Measurements from ENCODE around the gene CTRL.

The CTRL gene

GRCh38 chr16:67967183-67967957 is 35.7 kb upstream of the CTRL start:
- Mint-ChIP-seq H3K27ac (peak overlapping the region; percentile 85), H3K36me3 (no peaks in the 10 kb centered on the region), H3K4me3 (peak overlapping the region; percentile 83), H3K27me3 (no peaks in the 10 kb centered on the region), H3K4me1 (peaks cover 19% of the 10 kb centered on the region), H3K9me3 (no peaks in the 10 kb centered on the region)
- no peak for ATAC-seq (ENCODE audit: low read depth)
- DNase-seq (ENCODE audit: low spot score in 2 of 2): no peak

- Mint-ChIP-seq H3K36me3 (no peaks in the 10 kb centered on the region), H3K27ac (no peak overlapping the region), H3K27me3 (no peaks in the 10 kb centered on the region), H3K4me1 (peaks cover 19% of the 10 kb centered on the region), H3K4me3 (peak overlapping the region; percentile 83), H3K9me3 (no peaks in the 10 kb centered on the region)
- ATAC-seq (ENCODE audit: low read depth): no peak
- no peak for DNase-seq (ENCODE audit: low spot score in 2 of 2)
Observed at GRCh38 chr16:67966549-67967182, 35.0 kb upstream of the CTRL start.

- Mint-ChIP-seq H3K27me3 (no peaks in the 10 kb centered on the region), H3K4me3 (no peak overlapping the region), H3K36me3 (peaks cover 2% of the 10 kb centered on the region), H3K27ac (peak overlapping the region; percentile 32), H3K4me1 (peaks cover 19% of the 10 kb centered on the region), H3K9me3 (no peaks in the 10 kb centered on the region)
- ATAC-seq (ENCODE audit: low read depth) (no peak), DNase-seq (ENCODE audit: low spot score in 2 of 2) (no peak)
Observed at GRCh38 chr16:67965668-67966548, 34.2 kb upstream of the CTRL start.

- Mint-ChIP-seq H3K4me1 (peaks cover 16% of the 10 kb centered on the region), H3K4me3 (no peak overlapping the region), H3K27me3 (no peaks in the 10 kb centered on the region), H3K27ac (no peak overlapping the region), H3K9me3 (no peaks in the 10 kb centered on the region), H3K36me3 (peaks cover 2% of the 10 kb centered on the region)
- no peak for DNase-seq (ENCODE audit: low spot score in 2 of 2)
- ATAC-seq (ENCODE audit: low read depth): no peak
Observed at GRCh38 chr16:67964477-67965131, 32.9 kb upstream of the CTRL start.

- H3K4me3 Mint-ChIP-seq: no peak overlapping the region
- H3K27ac Mint-ChIP-seq: no peak overlapping the region
- no peaks in the 10 kb centered on the region for H3K27me3 Mint-ChIP-seq
- no peaks in the 10 kb centered on the region for H3K9me3 Mint-ChIP-seq
- H3K36me3 Mint-ChIP-seq: peaks cover 2% of the 10 kb centered on the region
- DNase-seq (ENCODE audit: low spot score in 2 of 2) (no peak), ATAC-seq (ENCODE audit: low read depth) (no peak)
- H3K4me1 Mint-ChIP-seq: peaks cover 12% of the 10 kb centered on the region
Observed at GRCh38 chr16:67963662-67964321, 32.1 kb upstream of the CTRL start.

- Mint-ChIP-seq H3K36me3 (peaks cover 5% of the 10 kb centered on the region), H3K4me3 (no peak overlapping the region)
Observed at GRCh38 chr16:67963292-67963661, 31.6 kb upstream of the CTRL start.

GRCh38 chr16:67962135-67962534 is 30.5 kb upstream of the CTRL start:
- peaks cover 6% of the 10 kb centered on the region for H3K36me3 Mint-ChIP-seq
- no peak for ATAC-seq (ENCODE audit: low read depth)
- DNase-seq (ENCODE audit: low spot score in 2 of 2): no peak
- H3K4me1 Mint-ChIP-seq: peaks cover 5% of the 10 kb centered on the region
- H3K9me3 Mint-ChIP-seq: no peaks in the 10 kb centered on the region
- H3K27ac Mint-ChIP-seq: no peak overlapping the region
- no peaks in the 10 kb centered on the region for H3K27me3 Mint-ChIP-seq
- no peak overlapping the region for H3K4me3 Mint-ChIP-seq

More at GRCh38 chr16:67963292-67963661, 31.6 kb upstream of the CTRL start:
- Mint-ChIP-seq H3K27ac (no peak overlapping the region), H3K4me1 (peaks cover 12% of the 10 kb centered on the region), H3K9me3 (no peaks in the 10 kb centered on the region), H3K27me3 (no peaks in the 10 kb centered on the region)
- ATAC-seq (ENCODE audit: low read depth): no peak
- DNase-seq (ENCODE audit: low spot score in 2 of 2): no peak

- DNase-seq (ENCODE audit: low spot score in 2 of 2): no peak
- Mint-ChIP-seq H3K36me3 (peaks cover 6% of the 10 kb centered on the region), H3K4me1 (peaks cover 3% of the 10 kb centered on the region), H3K4me3 (no peak overlapping the region), H3K27me3 (no peaks in the 10 kb centered on the region), H3K9me3 (no peaks in the 10 kb centered on the region), H3K27ac (no peak overlapping the region)
- ATAC-seq (ENCODE audit: low read depth): no peak
Observed at GRCh38 chr16:67961551-67961957, 29.9 kb upstream of the CTRL start.

GRCh38 chr16:67959536-67960329 is 28.1 kb upstream of the CTRL start:
- Mint-ChIP-seq H3K9me3 (no peaks in the 10 kb centered on the region), H3K36me3 (peaks cover 6% of the 10 kb centered on the region), H3K4me1 (peaks cover under 1% of the 10 kb centered on the region), H3K27me3 (no peaks in the 10 kb centered on the region), H3K27ac (no peak overlapping the region), H3K4me3 (no peak overlapping the region)
- ATAC-seq (ENCODE audit: low read depth) (no peak), DNase-seq (ENCODE audit: low spot score in 2 of 2) (no peak)

GRCh38 chr16:67957622-67958021 is 26.0 kb upstream of the CTRL start:
- no peaks in the 10 kb centered on the region for H3K9me3 Mint-ChIP-seq
- H3K4me3 Mint-ChIP-seq: no peak overlapping the region
- no peak overlapping the region for H3K27ac Mint-ChIP-seq
- H3K4me1 Mint-ChIP-seq: no peaks in the 10 kb centered on the region
- peaks cover 6% of the 10 kb centered on the region for H3K36me3 Mint-ChIP-seq
- DNase-seq (ENCODE audit: low spot score in 2 of 2) (no peak), ATAC-seq (ENCODE audit: low read depth) (no peak)
- no peaks in the 10 kb centered on the region for H3K27me3 Mint-ChIP-seq

GRCh38 chr16:67954421-67955196 is 22.9 kb upstream of the CTRL start:
- Mint-ChIP-seq H3K9me3 (no peaks in the 10 kb centered on the region), H3K36me3 (peaks cover 4% of the 10 kb centered on the region), H3K4me3 (no peak overlapping the region), H3K27me3 (no peaks in the 10 kb centered on the region), H3K27ac (no peak overlapping the region), H3K4me1 (no peaks in the 10 kb centered on the region)
- ATAC-seq (ENCODE audit: low read depth) (no peak), DNase-seq (ENCODE audit: low spot score in 2 of 2) (no peak)

GRCh38 chr16:67953641-67954375 is 22.1 kb upstream of the CTRL start:
- ATAC-seq (ENCODE audit: low read depth) (no peak), DNase-seq (ENCODE audit: low spot score in 2 of 2) (no peak)
- Mint-ChIP-seq H3K27ac (no peak overlapping the region), H3K4me1 (no peaks in the 10 kb centered on the region), H3K4me3 (no peak overlapping the region), H3K36me3 (peaks cover 4% of the 10 kb centered on the region), H3K27me3 (no peaks in the 10 kb centered on the region), H3K9me3 (no peaks in the 10 kb centered on the region)
